Small intestine (tissue), 7 donors: ENCODE measurements around the gene C1QL1. TPM values are rescaled to one million over a fixed set of nuclear protein-coding genes. Genes with fewer than 3 reads are reported as not detected.

Experiments used
- DNase-seq, 2 donors: peaks; one replicate each; pipeline versions ENCODE4 v3.0.0 to v3.0.0-alpha.2; 2013
- FAIRE-seq: peaks from 2 replicates; lab custom pipeline; 2012; peaks lifted over from hg19 to GRCh38; lab: Jason Lieb, UNC
- H3K27ac ChIP-seq, 3 donors: one replicate each; pipeline ENCODE4 v1.5.1; 2013; ENCODE audit warnings: low read length in 2 of 3, mild to moderate bottlenecking in 2 of 3, control low read depth in 1 of 3, inconsistent platforms in 1 of 3, low read depth in 1 of 3, moderate library complexity in 1 of 3
- H3K27me3 ChIP-seq, 3 donors: one replicate each; pipeline ENCODE4 v1.6.1; 2013; ENCODE audit warnings: low read length in 3 of 3, inconsistent platforms in 1 of 3; ENCODE audit not compliant: control insufficient read depth in 3 of 3, insufficient read depth in 3 of 3
- H3K36me3 ChIP-seq, 3 donors: one replicate each; pipeline ENCODE4 v1.6.1; 2013; ENCODE audit warnings: low read length in 3 of 3, inconsistent platforms in 1 of 3, low read depth in 1 of 3, mild to moderate bottlenecking in 1 of 3, moderate library complexity in 1 of 3; ENCODE audit not compliant: control insufficient read depth in 3 of 3, insufficient read depth in 2 of 3
- H3K4me1 ChIP-seq, 3 donors: one replicate each; pipeline ENCODE4 v1.6.1; 2013; ENCODE audit warnings: low read length in 2 of 3, inconsistent platforms in 1 of 3, low read depth in 1 of 3, mild to moderate bottlenecking in 1 of 3, moderate library complexity in 1 of 3; ENCODE audit not compliant: control insufficient read depth in 3 of 3, insufficient read depth in 2 of 3
- H3K4me3 ChIP-seq, 3 donors: one replicate each; pipeline ENCODE4 v1.5.1; 2013; ENCODE audit warnings: low read length in 3 of 3, control low read depth in 1 of 3, inconsistent platforms in 1 of 3, low read depth in 1 of 3, mild to moderate bottlenecking in 1 of 3, moderate library complexity in 1 of 3
- H3K9me3 ChIP-seq, 2 donors: one replicate each; pipeline ENCODE4 v1.6.1; 2013; ENCODE audit warnings: low read depth in 1 of 2, low read length in 1 of 2; ENCODE audit not compliant: control insufficient read depth in 2 of 2, insufficient read depth in 1 of 2
- WGBS, 3 donors: extraction: QIAGEN DNeasy Blood & Tissue Kit; methylation state at CpG; one replicate each; pipeline ENCODE4 v1.1.7; 2013; 5-methylcytosine and 5-hydroxymethylcytosine counted together
- polyA plus RNA-seq, 4 donors: library from polyadenylated mRNA; stranded (reverse) in 3 of 4; unstranded in 1 of 4; fragments of 200-250 nt in 3 of 4; fragments of 120-200 nt in 1 of 4; gene quantifications; one replicate each; pipeline versions ENCODE4 v1.2.1 to v1.2.3, GENCODE V29; 2013
- donor health status: healthy with polysubstance abuse.
- donor health status: control.
- donor health status: control.
- donor health status: Bipolar disorder and iron deficiency.
- donor health status: healthy.

The C1QL1 gene
- polyA plus RNA-seq, 4 donors = 1.3 to 5.4 (median 2.6) TPM; not detected in 1

GRCh38 chr17:44997733-44998520 lies 29.8 kb upstream of the C1QL1 start:
- H3K4me1 ChIP-seq = peaks cover 0 to 10% (median 0%) of the 10 kb centered on the region in 3 donors
- H3K27me3 ChIP-seq = peaks cover 0 to 6% (median 0%) of the 10 kb centered on the region in 3 donors
- DNase-seq (peak in 1 of 2 donors; percentile 46), FAIRE-seq (no peak)
- H3K36me3 ChIP-seq = no peaks in the 10 kb centered on the region
- no peak overlapping the region for H3K27ac ChIP-seq
- H3K4me3 ChIP-seq = no peak overlapping the region
- peaks cover 0 to 2% of the 10 kb centered on the region in 2 donors for H3K9me3 ChIP-seq
- 54 to 59% (median 55%) methylated on average over 7 of the region's 7 CpGs for WGBS, 3 donors

DNA sequence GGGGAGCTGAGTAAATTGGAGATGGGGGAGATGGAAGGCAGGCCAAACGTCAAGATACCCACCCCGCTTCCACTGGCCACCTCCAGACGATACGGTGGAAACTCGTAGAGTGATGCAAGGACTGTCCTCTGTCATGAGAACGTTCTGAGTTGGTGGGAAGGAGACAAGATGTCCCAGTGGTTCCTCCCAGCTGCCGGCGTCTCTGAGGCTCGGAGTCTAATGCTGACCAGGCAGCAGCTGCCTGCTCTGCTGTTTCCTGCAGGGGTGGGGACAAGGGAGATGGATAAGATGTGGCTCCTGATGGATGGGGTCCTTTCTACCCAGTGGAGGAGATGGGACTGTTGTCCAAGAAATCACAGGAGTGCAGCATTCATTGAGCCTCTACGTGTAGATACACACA lies 28.2 kb upstream of the C1QL1 start:
- FAIRE-seq = no peak
- no peak for DNase-seq
- Histone ChIP-seq H3K36me3 (no peaks in the 10 kb centered on the region), H3K9me3 (peaks cover 0 to 2% of the 10 kb centered on the region in 2 donors), H3K27me3 (peaks cover 0 to 13% (median 0%) of the 10 kb centered on the region in 3 donors), H3K27ac (no peak overlapping the region), H3K4me3 (no peak overlapping the region), H3K4me1 (peaks cover 0 to 10% (median 0%) of the 10 kb centered on the region in 3 donors)
- WGBS, 3 donors = 75 to 77% (median 77%) methylated on average over 10 of the region's 10 CpGs

DNA sequence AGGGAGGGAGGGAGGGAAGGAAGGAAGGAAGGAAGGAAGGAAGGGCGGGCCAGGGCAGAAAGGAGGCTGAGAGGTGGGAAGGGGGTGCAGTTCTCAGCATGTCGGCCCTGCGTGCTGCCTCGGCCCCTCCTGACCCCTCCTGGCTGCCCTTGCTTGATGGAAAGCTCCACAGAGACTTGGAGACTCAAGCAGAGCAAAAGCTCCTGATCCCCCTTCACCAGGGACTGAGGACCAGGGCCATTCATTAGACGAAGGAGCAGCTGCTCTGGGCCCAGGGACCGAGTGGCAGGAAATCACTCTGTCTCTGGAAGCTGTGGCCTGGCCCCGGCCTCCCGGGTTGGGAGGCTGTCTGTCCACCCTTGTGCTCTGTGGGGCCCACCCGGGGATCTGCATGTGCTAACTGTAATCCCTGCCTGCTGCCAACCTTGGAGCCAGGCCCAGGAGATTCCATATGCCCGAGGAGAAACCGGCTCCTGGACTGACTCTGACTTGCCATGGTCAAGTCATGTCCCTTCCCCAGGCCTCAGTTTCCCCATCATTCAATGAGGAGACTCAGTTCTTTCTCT lies 27.4 kb upstream of the C1QL1 start:
- DNase-seq = no peak
- WGBS, 3 donors = 51 to 59% (median 56%) methylated on average over 11 of the region's 11 CpGs
- H3K4me1 ChIP-seq = peaks cover 0 to 10% (median 0%) of the 10 kb centered on the region in 3 donors
- FAIRE-seq = no peak
- H3K36me3 ChIP-seq = no peaks in the 10 kb centered on the region
- H3K27me3 ChIP-seq = peaks cover 0 to 13% (median 0%) of the 10 kb centered on the region in 3 donors
- H3K27ac ChIP-seq = no peak overlapping the region
- peaks cover 0 to 2% of the 10 kb centered on the region in 2 donors for H3K9me3 ChIP-seq
- no peak overlapping the region for H3K4me3 ChIP-seq

- H3K36me3 ChIP-seq = no peaks in the 10 kb centered on the region
- peaks cover 0 to 10% (median 0%) of the 10 kb centered on the region in 3 donors for H3K4me1 ChIP-seq
- 75 to 85% (median 77%) methylated on average over 5 of the region's 5 CpGs for WGBS, 3 donors
- DNase-seq (no peak), FAIRE-seq (no peak)
- no peaks in the 10 kb centered on the region for H3K9me3 ChIP-seq
- H3K4me3 ChIP-seq = no peak overlapping the region
- H3K27me3 ChIP-seq = peaks cover 2 to 38% (median 4%) of the 10 kb centered on the region in 3 donors
- no peak overlapping the region for H3K27ac ChIP-seq
Observed at GRCh38 chr17:44992242-44992939, 24.3 kb upstream of the C1QL1 start.

GRCh38 chr17:44990994-44991393 lies 22.9 kb upstream of the C1QL1 start:
- Histone ChIP-seq H3K4me3 (no peak overlapping the region), H3K27me3 (peaks cover 2 to 46% (median 4%) of the 10 kb centered on the region in 3 donors), H3K9me3 (no peaks in the 10 kb centered on the region), H3K4me1 (peaks cover 0 to 11% (median 0%) of the 10 kb centered on the region in 3 donors), H3K27ac (no peak overlapping the region), H3K36me3 (no peaks in the 10 kb centered on the region)
- DNase-seq (no peak), FAIRE-seq (no peak)
- 69 to 73% (median 73%) methylated on average over 10 of the region's 10 CpGs for WGBS, 3 donors

DNA sequence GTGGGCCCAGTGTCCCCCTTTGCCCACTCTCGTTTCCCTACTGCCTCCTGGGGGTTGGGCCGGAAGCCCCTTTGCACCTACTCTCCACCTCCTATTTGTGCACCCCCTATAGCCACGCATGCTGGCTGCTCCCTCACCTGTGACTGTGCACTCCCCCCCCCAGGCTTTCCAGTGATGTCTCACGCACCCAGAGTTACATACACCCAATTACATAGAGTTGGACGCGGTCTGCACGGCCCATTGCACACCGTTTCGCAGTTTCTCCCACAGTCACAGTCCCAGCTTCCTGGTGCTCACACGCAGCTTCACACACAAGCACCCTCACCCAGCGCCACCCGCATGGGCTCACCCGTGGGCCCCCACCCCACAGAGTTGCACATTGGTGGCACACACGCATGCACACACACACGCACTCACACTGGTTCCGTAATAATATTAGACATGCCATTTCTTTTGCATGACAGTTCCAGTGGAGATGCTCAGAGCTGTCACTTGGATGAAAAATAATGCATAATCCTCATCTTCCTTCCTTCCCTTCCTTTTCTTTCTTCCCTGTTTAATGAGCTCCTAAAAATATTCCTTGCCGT lies 21.5 kb upstream of the C1QL1 start:
- WGBS, 3 donors = 78 to 86% (median 83%) methylated on average over 17 of the region's 17 CpGs
- Histone ChIP-seq H3K36me3 (no peaks in the 10 kb centered on the region), H3K9me3 (no peaks in the 10 kb centered on the region), H3K4me3 (no peak overlapping the region), H3K4me1 (peaks cover 0 to 11% (median 0%) of the 10 kb centered on the region in 3 donors), H3K27me3 (peaks cover 2 to 52% (median 4%) of the 10 kb centered on the region in 3 donors), H3K27ac (no peak overlapping the region)
- DNase-seq (no peak), FAIRE-seq (no peak)

DNA sequence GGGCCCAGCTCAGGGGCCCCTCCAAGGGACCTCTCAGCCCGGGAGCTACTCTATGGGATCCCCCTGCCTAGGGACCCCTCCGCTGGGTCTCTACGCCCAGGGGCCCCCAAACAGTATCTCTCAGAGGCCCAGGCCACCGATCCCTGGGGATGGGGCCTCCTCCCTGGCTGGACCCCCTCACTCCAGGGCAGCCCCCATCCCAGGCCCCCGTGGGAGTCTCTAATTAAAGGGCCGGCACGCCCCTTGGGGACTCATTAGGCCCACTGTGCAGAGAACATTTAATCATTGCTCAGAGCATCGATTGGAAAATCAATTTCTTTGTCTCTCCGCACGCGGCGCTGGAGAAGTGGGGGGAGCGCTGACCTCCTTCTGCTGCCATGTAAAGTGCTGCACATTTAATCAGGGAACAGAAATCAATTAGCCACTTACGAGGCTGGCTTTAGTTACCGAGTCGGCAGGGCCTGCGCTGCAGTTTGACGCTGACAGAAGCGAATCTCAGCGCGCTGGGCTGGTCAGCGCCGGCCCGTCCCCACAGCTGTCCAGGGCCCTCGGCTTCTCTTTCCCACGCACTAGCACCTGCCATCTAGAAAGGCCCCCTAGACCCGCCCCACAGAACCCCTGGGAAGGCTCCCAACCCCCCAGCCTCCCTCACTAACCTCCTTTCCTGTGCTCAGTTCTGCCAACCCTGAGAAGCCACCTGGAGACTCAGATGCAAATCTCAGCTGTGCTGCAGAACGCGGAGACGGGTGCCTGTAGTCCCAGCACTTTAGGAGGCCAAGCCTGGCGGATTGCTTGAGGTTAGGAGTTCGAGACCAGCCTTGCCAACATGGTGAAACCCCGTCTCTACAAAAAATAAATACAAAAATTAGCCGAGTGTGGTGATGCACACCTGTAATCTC lies 20.2 kb upstream of the C1QL1 start:
- H3K9me3 ChIP-seq = no peaks in the 10 kb centered on the region
- H3K27ac ChIP-seq = peak overlapping the region in 1 of 3 donors; percentile 51
- peaks cover 2 to 52% (median 4%) of the 10 kb centered on the region in 3 donors for H3K27me3 ChIP-seq
- H3K36me3 ChIP-seq = no peaks in the 10 kb centered on the region
- H3K4me3 ChIP-seq = no peak overlapping the region
- FAIRE-seq = no peak
- WGBS, 3 donors = 34 to 45% (median 38%) methylated on average over 32 to 34 of the region's 34 CpGs
- DNase-seq = no peak
- H3K4me1 ChIP-seq = peaks cover 0 to 11% (median 0%) of the 10 kb centered on the region in 3 donors
